HG03565 (cell line): ENCODE measurements around the gene RGS9BP.
"Not testable (repeated sequence)": the region's sequence is repeated elsewhere in the genome, so short reads cannot be mapped to it uniquely, and the experiment has no call there.

Source experiments
- ATAC-seq: cut with Tn5 transposase; IDR thresholded peaks from one replicate; pipeline ENCODE4 v1.9.1; 2021; ENCODE audit warnings: mild to moderate bottlenecking, moderate library complexity; ENCODE audit not compliant: unreplicated experiment

RGS9BP gene

DNA sequence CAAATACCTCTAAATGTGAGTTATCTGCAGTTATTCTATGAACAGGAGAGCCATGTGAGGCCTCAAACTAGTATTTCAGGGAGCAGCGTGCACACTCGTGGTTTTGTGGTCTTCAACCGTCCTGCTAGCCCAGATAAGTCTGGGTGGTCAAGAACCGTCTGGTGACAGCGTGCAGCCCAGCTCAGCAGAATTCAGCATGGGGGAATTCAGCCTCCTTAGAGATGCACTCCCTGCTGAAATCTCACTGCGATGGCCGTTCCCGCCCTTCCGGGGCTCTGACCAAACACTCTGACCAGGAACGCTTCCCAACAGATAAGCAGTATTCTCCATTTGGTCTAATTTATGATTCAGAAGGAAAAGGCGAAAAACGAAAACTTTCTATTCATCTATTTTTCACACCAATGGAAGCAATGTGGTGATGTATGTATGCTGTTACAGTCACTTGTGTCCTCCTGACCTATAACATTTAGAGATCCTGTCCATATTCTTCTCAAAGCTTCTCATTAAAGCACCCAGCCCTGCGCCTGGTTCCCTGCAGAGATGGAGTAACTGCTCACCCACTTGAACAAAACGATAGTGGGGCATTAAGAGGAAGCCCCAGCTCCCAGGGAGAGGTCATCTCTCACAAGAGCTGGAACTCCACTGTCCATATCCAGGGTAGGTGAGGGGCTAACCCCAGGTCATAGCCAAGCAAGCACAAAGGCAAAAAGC, 3.6 kb upstream of the RGS9BP start:
- ATAC-seq: no peak

DNA sequence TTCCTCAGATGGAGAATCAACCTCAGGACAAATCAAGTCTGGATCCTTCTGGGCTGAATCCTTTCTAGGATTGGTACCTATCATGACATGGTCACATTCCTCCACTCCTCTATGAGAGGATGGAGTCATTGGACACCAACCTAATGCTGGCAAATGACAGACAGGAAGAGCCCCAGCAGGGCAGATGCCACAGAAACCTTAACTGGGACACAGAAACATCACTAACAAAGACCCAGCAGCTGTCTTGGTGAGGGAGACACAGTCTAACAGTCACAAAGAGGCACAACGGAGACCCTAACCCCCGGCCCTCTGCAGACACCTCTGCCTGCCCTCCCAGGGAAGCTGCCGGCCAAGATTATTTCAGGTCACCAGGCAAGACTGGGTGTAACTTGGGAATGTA, 2.8 kb upstream of the RGS9BP start:
- no peak for ATAC-seq

DNA sequence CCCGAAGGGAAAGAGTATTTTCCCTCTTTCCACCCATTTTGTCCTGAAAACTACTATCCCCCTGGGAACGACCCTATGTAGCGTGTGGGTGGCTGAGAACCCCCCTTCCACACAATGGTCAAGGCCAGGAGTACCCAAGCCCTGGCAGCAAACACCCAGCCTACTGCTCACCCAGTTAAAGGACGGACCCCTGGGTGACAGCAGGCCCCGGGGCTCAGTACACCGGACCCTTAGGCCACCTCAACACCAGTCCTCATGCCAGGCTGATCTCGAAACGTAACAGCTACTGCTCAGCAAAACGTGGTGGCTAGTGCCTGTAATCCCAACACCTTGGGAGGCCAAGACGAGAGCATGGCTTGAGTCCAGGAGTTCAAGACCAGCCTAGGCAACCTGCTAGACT, 2.1 kb upstream of the RGS9BP start:
- ATAC-seq: no peak

DNA sequence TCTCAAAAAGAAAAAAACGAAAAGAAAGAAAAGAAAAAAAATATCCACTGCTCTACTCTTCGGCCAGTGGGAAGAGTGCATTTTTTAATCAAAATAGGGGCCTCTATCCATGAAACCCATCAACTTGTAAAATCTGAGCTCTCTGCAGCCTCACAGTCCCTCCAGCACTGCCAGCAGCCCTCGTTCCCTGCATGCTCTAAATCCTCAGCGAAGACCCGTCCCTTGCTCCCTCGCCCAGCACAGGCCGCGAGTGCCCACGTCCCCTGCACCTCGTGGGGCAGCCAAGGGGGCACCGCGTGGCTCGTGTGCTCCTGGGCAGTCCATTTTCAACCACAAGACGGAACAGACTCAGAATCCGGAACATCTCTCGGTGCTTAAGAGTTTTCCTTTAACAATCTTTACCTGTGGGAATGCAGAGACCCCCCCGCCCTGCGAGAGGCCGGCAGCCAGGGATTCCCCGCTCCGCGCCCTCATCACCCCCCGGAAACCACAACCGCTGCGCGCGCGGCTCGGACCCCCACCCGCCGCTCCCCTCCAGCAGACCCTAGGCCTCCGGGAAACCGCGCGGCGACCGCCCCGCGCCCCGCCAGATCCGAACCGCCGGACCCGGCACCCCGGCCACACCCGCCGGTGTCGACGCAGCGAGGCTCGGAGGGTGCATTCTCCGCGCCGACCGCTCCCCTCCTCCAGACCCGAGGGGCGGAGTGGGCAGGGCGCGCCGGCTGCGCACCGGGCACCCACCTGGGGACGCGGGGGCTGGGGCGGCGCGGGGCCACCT, 1.3 kb upstream of the RGS9BP start:
- no peak for ATAC-seq

DNA sequence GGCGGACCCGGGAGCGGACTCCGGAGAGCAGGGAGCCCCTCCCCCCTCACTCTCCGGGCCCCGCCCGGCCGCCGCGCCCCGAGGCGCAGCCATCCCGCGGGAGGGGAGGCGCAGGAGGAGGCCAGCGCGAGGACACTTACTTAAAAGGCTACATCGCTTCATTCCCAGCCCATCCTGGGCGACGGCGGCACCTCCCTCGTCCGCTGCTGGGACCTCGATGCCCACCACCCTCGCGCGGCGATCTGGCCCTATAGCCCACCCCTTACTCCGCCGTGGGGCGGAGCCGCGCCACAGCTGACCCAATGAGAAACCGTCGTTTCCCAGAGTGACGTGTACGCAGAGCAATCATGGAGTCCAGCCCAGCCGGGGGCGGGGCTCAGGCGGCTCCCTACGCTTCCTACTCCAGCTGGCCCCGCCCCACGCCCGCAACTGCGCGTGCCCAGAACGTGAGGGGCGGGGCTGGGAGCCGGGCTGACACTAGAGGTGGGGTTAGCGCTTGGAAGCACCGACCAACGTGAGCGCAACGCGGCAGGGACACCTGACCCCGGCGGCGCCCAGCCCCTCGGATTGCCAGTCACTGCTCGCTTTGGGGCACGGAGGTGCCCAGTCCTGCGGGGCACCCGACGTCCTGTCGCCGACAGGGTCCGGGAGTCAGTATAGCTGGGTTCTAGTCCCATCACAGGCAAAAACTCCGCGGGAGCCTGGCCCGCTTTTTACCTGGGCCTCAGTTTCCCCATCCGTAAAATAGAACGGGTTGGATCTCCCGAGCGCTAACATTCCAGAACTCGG, 523 bp upstream of the RGS9BP start, which contains the start of gene ANKRD27:
Gene ANKRD27 (minus strand): TSS at position 250 of the 789 bp plus-strand sequence. CDS start 16,165 bp downstream, outside the sequence.
- ATAC-seq: peak; percentile 97

DNA sequence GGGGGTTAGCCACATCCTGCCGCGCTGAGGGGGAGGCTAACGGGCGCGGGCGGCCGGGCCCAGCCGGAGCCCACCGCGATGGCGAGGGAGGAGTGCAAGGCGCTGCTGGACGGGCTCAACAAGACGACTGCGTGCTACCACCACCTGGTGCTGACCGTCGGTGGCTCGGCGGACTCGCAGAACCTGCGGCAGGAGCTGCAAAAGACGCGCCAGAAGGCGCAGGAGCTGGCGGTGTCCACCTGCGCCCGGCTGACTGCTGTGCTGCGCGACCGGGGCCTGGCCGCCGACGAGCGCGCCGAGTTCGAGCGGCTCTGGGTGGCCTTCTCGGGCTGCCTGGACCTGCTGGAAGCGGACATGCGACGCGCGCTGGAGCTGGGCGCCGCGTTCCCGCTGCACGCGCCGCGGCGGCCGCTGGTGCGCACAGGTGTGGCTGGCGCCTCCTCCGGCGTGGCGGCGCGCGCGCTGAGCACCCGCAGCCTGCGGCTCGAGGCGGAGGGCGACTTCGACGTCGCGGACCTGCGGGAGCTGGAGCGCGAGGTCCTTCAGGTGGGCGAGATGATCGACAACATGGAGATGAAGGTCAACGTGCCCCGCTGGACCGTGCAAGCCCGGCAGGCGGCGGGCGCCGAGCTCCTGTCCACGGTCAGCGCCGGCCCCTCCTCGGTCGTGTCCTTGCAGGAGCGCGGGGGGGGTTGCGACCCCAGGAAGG, 692 bp downstream of the RGS9BP start:
- no peak for ATAC-seq

DNA sequence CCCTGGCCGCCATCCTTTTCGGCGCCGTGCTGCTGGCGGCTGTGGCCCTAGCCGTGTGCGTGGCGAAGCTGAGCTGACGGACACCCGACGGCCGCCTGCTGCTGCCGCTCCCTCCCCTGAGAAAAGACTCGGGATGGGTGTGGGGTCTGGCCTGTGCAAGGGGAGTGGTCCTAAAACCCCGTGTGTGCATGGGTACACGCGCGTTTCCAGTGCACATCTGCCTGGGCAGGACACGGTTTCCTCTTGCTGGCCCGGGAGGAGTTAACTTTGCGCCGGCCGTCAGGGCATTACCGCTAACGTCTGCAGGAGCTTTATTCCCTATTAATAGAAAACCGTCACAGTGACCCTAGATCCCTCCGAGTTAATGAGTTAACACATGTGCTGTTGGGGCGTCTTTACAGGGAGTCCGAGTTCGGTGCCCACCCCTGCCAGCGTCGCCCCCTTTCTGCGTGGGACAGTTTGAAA, 1.3 kb downstream of the RGS9BP start:
- no peak for ATAC-seq

DNA sequence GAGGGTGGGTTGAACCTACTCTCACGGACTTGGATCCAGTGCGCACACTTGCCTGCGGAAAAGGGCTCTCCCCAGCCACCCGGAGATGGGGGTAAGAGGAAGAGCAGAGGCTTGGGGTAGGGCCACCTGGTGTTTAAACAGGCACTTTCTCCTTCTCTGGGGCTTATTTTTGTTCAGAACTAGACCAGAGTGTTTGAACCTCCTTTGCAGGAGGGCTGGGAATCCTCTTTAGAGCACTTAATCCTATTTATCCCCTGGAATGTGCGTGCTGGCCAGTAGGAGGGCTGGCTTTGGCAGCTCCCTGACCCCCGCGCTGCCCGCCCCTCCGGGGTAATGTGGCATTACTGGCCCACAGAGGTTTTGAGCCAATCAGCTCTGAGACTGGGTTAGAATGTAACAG, 2.0 kb downstream of the RGS9BP start:
- no peak for ATAC-seq

DNA sequence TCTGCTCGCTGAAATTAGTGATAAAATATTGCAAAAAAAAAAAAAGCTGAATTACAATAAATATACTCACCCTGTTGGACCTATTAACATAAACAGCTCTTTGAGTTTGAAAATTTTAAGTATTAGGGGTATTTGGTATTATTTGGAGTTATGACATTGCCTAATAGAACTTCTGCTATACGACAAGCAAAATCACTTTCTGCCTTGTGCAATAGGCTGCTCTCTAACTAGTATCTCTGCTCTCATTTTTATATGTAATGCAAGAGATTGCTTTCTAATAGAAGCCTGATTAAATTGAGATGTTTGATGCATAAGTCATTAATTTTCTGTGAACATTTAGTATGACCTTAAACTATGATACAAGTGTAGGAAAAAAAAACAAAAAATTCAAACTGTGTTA, 5.3 kb downstream of the RGS9BP start:
- ATAC-seq: no peak

DNA sequence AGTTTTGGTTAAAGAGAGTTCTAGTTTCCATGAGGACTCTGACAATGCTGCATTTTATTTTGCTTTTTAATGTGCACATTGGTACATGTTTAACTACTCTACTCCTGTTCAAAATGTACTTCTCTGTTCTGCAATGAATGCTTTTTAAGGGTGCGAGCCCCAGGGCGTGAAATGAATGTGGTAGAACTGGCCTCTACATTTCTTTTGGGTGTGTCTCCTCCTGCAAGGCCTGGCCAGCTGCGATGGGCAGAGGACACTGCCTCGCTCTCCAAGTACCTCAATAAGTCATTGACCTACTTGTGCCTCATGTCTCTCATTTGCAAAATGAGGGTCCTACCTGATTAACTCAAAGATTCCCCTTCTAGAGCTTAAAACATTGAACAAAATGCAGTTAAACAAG, 6.7 kb downstream of the RGS9BP start:
- no peak for ATAC-seq

DNA sequence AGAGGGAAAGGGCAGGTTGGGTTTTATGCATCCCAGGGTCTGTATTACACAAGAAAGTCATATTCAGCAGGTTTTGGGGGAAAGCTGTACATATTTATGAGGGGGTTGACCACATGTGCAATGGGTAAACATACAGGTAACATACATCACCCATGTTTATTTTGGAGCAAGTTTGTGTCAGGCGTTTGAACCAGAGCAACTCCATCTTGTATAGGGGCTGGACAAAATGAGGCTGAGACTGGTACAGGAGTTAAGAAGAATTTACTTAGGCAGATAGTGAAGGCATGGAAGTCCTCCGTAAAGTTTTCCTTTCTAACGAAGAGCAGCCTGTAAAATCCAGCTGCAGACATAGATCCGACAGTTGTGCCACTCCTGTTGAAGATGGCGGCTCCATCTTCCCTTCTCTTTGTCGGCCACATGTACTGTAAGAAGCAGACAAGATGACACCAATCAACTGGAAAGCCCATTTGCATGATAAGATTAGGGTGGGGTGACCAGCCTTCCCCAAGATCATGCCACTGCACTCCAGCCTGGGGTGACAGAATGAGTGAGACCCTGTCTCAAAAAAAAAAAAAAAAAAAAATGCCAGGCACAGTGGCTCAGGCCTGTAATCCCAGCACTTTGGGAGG, 11.3 kb downstream of the RGS9BP start:
- no peak for ATAC-seq

DNA sequence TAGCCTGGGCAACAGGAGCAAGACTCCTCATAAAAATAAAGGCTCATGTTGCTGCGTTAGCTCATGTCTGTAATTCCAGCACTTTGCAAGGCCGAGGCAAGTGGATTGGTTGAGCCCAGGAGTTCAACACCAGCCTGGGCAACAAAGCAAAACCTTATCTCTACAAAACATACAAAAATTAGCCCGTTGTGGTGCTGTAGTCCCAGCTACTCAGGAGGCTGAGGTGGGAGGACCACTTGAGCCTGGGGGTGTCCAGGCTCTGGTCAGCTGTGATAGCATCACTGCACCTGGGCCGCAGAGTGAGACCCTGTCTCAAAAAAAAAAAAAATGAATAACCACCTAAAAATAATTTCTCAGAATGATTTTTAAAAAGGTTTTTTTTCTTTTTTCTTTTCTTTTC, 12.0 kb downstream of the RGS9BP start:
- no peak for ATAC-seq

DNA sequence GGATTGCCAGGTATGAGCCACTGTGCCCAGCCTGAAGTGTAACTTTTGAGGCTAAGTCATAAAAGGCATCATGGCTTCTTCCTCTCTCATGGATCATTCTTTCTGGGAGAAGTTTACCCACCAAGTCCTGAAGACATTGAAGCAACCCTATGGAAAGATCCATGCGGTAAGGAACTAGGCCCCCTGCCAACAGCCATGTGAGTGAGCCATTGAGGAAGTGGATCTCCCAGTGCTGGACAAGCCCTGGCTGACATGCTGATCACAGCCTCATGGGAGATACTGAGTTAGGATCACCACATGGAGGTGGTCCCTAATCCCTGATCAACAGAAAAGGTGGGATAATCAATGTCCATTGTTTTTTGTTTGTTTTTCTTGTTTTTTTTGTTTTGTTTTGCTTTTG, 12.7 kb downstream of the RGS9BP start:
- no peak for ATAC-seq

DNA sequence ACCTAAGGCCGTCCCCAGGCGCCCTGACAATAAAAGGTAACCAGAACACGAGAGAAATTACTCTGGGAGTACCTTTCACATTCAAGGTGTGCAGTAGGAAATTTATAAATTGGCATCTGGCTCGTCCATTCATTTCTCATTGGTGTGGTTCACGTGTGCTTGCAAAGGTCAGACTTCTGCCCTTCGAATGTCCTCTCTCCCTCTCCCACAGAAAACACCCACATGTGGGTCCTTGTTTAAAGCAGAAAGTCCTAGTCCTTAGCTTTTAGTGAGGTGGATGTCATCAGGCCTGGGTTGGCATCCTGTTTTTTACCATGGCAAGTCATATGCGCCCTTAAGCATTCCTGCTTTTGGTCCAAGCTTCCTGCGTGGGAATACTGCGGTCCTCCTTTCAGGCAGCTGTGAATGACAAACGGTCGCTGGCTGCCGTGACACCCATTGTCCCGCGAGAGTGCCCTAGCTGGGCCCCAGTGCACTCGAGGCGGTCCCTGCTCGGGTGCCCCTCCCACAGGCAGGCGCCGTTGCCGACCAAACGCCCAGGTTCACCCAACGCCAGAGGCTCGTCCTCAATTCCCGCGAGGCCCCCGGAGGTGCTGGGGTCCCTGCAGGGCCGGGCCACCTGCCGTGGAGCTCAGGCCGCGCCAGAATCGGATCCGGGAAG, 15.8 kb downstream of the RGS9BP start, which contains the start of gene NUDT19:
Gene NUDT19 (plus strand): TSS at position 531 of the 661 bp plus-strand sequence. CDS start 140 bp downstream, outside the sequence.
- peak; percentile 65 for ATAC-seq

DNA sequence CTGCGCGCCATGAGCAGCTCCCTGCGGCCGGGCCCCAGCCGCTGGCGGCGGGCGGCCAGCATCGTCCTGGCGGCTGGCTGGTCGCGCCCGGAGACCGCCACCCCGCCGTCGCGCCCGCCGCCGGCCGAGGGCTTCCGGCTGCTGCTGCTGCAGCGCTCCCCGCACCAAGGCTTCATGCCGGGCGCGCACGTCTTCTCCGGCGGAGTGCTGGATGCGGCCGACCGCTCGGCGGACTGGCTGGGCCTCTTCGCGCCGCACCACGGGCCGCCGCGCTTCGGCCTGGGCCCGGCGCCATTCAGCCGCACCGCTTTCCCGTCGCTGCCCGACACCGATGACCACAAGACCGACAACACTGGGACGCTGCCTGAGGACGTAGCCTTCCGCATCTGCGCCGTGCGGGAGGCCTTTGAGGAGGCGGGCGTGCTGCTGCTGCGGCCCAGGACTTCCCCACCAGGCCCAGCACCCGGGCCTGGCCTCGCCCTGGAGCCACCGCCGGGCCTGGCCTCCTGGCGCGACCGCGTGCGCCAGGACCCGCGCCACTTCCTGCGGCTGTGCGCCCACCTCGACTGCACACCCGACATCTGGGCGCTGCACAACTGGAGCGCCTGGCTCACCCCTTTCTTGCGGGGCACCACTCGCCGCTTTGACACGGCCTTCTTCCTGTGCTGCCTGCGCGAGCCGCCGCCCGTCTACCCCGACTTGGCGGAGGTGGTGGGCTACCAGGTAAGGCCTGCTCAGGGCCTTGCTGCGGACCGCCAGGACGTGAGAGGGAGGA, 16.5 kb downstream of the RGS9BP start:
- ATAC-seq: peak; percentile 39

DNA sequence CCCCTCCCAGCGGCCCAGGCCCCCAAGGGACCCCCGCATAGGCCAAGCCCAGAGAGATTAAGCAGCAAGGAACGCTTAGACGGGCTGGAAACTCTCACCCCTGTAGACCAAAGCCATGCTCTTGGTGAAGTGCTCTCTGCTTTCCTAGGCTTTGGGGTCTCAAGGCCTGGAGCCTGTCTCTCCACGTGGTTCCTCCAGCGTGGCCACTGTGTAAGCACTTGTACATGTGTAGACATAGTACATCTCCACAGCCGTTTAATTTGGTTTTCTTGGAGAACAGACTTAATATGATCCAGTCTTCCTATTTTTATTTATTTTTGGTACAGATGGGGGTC, 17.0 kb downstream of the RGS9BP start:
- no peak for ATAC-seq

DNA sequence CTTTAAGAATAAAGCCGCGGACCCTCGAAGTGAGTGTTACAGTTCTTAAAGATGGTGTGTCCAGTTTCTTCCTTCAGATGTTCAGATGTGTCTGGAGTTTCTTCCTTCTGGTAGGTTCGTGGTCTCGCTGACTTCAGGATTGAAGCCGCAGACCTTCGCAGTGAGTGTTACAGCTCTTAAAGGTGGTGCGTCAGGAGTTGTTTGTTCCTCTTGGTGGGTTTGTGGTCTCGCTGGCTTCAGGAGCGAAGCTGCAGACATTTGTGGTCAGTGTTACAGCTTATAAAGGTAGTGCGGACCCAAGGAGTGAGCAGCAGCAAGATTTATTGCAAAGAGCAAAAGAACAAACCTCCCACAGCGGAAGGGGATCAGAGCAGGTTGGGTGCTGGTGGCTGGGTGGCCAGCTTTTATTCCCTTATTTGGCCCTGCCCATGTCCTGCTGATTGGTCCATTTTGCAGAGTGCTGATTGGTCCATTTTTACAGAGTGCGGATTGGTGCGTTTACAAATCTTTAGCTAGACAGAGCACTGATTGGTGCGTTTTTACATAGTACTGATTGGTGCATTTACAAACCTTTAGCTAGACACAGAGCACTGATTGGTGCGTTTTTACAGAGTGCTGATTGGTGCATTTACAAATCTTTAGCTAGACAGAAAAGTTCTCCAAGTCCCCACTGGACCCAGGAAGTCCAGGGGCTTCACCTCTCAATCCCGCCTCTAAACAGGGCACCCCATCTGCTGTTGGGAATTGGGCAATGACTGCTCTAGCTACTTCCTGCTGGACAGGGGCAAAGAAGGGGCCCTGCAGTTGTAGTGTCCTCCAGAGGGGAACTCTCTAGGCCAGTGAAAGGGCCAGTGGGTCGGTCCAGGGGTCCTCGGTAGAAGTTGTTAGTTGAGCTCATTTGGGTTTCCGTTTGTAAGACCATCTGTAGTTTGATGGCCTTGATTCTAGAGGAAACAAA, 17.8 kb downstream of the RGS9BP start:
- ATAC-seq: not testable (repeated sequence)

DNA sequence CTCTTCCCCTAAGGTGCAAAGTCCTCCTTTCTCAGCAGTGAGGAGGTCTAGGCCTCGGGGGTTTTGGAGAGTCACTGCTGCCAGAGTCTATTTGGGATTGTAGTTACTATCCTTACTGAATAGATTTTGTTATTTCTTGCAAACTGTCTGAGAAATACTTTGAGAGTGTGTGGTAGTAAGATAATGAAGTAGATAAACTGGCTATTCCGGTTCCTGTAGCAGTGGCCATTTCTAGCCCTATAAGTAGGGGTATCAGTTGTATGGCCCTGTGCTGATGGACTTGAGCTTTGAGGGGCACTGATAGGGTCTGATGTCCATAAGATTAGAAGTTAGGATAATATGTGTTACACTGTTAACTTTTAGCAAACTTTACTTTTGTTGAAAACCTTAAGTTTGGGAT, 18.7 kb downstream of the RGS9BP start:
- not testable (repeated sequence) for ATAC-seq
